D721Med (cell line): ENCODE results near the gene ERMAP.
A peak's percentile ranks its signal among the peaks of the same experiment; 100 is the strongest.
"Not testable (repeated sequence)": the region's sequence is repeated elsewhere in the genome, so short reads cannot be mapped to it uniquely, and the experiment has no call there.

ENCODE experiments used
- DNase-seq: peaks from one replicate; pipeline ENCODE4 v3.0.0; 2011; ENCODE audit warnings: low spot score; ENCODE audit not compliant: insufficient read length
- FAIRE-seq: peaks from 2 replicates; lab custom pipeline; 2011; peaks lifted over from hg19 to GRCh38; lab: Jason Lieb, UNC
- TF ChIP-seq, protein P1 (sequence below): IDR thresholded peaks from 2 replicates; pipeline ENCODE4 v1.5.1; 2012; ENCODE audit warnings: mild to moderate bottlenecking, control low read depth; ENCODE audit not compliant: insufficient read depth; ENCODE audit errors: missing control alignments

ERMAP gene

DNA sequence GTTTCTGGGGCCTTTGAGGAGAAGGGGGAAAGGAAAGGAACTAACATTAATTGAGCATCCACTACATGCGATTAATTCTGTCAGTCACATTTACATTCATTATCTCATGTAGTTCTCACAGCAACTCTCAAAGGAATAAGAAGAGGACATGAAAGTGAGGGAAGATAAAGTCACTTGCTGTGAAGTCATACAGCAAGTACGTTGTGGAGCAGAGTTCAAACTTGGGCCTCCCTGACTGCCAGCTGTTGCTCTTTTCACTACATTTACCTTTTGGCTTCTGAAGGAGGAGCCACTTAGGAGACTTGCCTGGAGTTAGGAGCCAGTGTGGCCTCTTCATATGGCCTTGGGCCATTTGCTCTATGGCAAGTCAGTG, 35.7 kb downstream of the ERMAP start:
- FAIRE-seq, result no peak
- TF ChIP-seq, protein P1, sequence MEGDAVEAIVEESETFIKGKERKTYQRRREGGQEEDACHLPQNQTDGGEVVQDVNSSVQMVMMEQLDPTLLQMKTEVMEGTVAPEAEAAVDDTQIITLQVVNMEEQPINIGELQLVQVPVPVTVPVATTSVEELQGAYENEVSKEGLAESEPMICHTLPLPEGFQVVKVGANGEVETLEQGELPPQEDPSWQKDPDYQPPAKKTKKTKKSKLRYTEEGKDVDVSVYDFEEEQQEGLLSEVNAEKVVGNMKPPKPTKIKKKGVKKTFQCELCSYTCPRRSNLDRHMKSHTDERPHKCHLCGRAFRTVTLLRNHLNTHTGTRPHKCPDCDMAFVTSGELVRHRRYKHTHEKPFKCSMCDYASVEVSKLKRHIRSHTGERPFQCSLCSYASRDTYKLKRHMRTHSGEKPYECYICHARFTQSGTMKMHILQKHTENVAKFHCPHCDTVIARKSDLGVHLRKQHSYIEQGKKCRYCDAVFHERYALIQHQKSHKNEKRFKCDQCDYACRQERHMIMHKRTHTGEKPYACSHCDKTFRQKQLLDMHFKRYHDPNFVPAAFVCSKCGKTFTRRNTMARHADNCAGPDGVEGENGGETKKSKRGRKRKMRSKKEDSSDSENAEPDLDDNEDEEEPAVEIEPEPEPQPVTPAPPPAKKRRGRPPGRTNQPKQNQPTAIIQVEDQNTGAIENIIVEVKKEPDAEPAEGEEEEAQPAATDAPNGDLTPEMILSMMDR, result no peak
- DNase-seq, result no peak

- no peak for FAIRE-seq
- DNase-seq, result peak; percentile 57
- TF ChIP-seq, protein P1, result no peak
Measured at GRCh38 chr1:42853116-42853884, 36.4 kb downstream of the ERMAP start.

DNA sequence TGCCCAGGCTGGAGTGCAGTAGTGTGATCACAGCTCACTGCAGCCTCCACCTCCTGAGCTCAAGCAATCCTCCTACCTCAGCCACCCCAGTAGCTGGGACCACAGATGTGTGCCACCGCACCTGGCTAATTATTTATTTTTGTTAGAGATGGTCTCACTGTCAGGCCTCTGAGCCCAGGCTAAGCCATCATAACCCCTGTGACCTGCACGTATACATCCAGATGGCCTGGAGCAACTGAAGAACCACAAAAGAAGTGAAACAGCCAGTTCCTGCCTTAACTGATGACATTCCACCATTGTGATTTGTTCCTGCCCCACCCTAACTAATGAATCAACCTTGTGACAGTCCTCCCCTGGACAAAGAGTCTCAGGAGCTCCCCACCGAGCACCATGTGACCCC, 39.6 kb downstream of the ERMAP start:
- not testable (repeated sequence) for FAIRE-seq, DNase-seq

DNA sequence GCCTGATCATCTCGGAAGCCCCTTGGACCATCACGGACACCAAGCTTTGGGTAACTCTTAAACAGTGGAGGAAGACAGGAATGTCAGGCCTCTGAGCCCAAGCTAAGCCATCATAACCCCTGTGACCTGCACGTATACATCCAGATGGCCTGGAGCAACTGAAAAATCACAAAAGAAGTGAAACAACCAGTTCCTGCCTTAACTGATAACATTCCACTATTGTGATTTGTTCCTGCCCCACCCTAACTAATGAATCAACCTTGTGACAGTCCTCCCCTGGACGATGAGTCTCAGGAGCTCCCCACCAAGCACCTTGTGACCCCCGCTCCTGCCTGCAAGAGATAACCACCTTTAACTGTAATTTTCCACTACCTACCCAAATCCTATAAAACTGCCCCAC, 42.4 kb downstream of the ERMAP start:
- not testable (repeated sequence) for FAIRE-seq, DNase-seq

- FAIRE-seq (no peak), DNase-seq (no peak)
- TF ChIP-seq, protein P1, result no peak
Measured at GRCh38 chr1:42860339-42861013, 43.6 kb downstream of the ERMAP start.

DNA sequence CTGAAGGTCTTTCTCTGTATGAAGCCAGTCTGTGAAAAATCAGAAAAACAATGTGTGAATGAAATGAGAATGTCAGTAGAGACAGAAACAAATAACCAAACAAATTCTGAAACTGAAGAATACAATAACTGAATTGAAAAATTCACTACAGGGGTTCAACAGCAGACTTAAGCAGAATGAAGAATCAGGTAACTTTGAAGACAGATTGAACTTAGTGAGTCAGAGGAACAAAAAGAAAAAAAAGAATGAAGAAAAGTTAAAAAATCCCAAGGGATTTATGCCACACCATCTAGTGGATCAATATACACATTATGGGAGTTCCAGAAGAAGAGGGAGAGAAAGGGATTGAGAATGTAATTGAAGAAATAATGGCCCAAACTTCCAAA, 44.1 kb downstream of the ERMAP start:
- FAIRE-seq (no peak), DNase-seq (no peak)
- TF ChIP-seq, protein P1, result no peak

GRCh38 chr1:42866549-42866948, 49.6 kb downstream of the ERMAP start:
- TF ChIP-seq, protein P1, result no peak
- peak; percentile 29 for FAIRE-seq
- DNase-seq, result no peak

- FAIRE-seq, DNase-seq: not testable (repeated sequence)
Measured at GRCh38 chr1:42868466-42868865, 51.5 kb downstream of the ERMAP start.

- not testable (repeated sequence) for DNase-seq, FAIRE-seq
Measured at GRCh38 chr1:42869254-42869653, 52.3 kb downstream of the ERMAP start.

DNA sequence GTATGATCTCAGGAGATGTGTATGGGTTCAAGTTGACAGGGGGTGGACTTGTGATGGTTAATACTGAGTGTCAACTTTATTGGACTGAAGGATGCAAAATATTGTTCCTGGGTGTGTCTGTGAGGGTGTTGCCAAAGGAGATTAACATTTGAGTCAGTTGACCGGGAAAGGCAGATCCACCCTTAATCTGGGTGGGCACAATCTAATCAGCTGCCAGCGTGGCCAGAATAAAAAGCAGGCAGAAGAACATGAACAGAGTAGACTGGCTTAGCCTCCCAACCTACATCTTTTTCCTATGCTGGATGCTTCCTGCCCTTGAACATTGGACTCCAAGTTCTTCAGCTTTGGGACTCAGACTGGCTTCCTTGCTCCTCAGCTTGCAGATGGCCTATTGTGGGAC, 52.8 kb downstream of the ERMAP start:
- not testable (repeated sequence) for DNase-seq, FAIRE-seq

DNA sequence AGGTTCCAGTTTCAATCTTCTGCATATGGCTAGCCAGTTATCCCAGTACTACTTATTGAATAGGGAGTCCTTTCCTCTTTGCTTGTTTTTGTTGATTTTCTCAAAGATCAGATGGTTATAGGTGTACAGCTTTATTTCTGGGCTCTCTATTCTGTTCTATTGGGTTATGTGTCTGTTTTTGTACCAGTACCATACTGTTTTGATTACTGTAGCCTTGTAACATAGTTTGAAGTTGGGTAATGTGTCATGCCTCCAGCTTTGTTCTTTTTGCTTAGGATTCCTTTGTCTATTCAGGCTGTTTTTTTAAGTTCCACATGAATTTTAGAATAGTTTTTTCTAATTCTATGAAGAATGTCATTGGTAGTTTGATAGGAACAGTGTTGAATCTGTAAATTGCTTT, 56.2 kb downstream of the ERMAP start:
- FAIRE-seq, DNase-seq: not testable (repeated sequence)
